ENCODE results near the gene NOTUM. TPM values are rescaled to one million over a fixed set of nuclear protein-coding genes. Genes with fewer than 3 reads are reported as not detected.
"Not testable (repeated sequence)": the region's sequence is repeated elsewhere in the genome, so short reads cannot be mapped to it uniquely, and the experiment has no call there.

The NOTUM gene
- polyA plus RNA-seq, 3 donors: not detected

GRCh38 chr17:81920612-81921536 is 40.1 kb downstream of the NOTUM start:
- Mint-ChIP-seq H3K27me3 (ENCODE audit: low read depth in 3 of 3) (no peaks in the 10 kb centered on the region), H3K9me3 (peaks cover 0 to 10% (median 4%) of the 10 kb centered on the region in 7 donors), H3K4me1 (peaks cover 86% of the 10 kb centered on the region), H3K36me3 (peaks cover 25 to 43% of the 10 kb centered on the region in 2 donors), H3K27ac (peak overlapping the region; percentile 78 to 94 (median 92)), H3K4me3 (peak overlapping the region; percentile 71 to 78)
- TF ChIP-seq CTCF (IDR thresholded peaks at IDR 0.05): no peak
- Histone ChIP-seq H3K79me2 (ENCODE audit: insufficient read depth, low read length) (peaks cover 99% of the 10 kb centered on the region), H3K36me3 (replicated peaks in 1 of 2; ENCODE audit: control insufficient read depth in 1 of 2, insufficient read depth in 2 of 2, low read length in 2 of 2) (peaks cover 17 to 24% of the 10 kb centered on the region in 2 donors), H3K4me1 (ENCODE audit: control insufficient read depth in 1 of 2, insufficient read depth in 2 of 2, low read length in 2 of 2) (peaks cover 93 to 96% of the 10 kb centered on the region in 2 donors), H3K27me3 (ENCODE audit: control insufficient read depth in 2 of 2, insufficient read depth in 2 of 2, low read length in 2 of 2) (no peaks in the 10 kb centered on the region), H4K20me1 (ENCODE audit: insufficient read depth, low read length) (peaks cover 92% of the 10 kb centered on the region), H3K4me3 (replicated peaks in 1 of 3; ENCODE audit: low read depth in 2 of 3, low read length in 3 of 3) (peak overlapping the region in 2 of 3 experiments; percentile 23 to 81), H3K27ac (ENCODE audit: low read depth in 1 of 2, low read length in 2 of 2) (peak overlapping the region; percentile 73 to 77), H2AFZ (ENCODE audit: insufficient read depth, low read depth, low read length, poor library complexity, severe bottlenecking) (no peak overlapping the region), H3K9ac (ENCODE audit: insufficient read depth, low read length, poor library complexity, severe bottlenecking) (peak overlapping the region; percentile 11), H3K9me3 (replicated peaks in 1 of 2; ENCODE audit: control insufficient read depth in 1 of 2, insufficient read depth in 1 of 2, low read length in 2 of 2) (peaks cover 0 to 2% of the 10 kb centered on the region in 2 donors), H3K4me2 (replicated peaks; ENCODE audit: extremely low read depth, low read length, poor library complexity, severe bottlenecking) (peak overlapping the region; percentile 90)
- 75% methylated on average over 19 of the region's 33 CpGs for WGBS (ENCODE audit: insufficient coverage)
- peak; percentile 71 to 83 (median 76) for DNase-seq
- intact Hi-C loops (cut with micrococcal nuclease): no loop called here

DNA sequence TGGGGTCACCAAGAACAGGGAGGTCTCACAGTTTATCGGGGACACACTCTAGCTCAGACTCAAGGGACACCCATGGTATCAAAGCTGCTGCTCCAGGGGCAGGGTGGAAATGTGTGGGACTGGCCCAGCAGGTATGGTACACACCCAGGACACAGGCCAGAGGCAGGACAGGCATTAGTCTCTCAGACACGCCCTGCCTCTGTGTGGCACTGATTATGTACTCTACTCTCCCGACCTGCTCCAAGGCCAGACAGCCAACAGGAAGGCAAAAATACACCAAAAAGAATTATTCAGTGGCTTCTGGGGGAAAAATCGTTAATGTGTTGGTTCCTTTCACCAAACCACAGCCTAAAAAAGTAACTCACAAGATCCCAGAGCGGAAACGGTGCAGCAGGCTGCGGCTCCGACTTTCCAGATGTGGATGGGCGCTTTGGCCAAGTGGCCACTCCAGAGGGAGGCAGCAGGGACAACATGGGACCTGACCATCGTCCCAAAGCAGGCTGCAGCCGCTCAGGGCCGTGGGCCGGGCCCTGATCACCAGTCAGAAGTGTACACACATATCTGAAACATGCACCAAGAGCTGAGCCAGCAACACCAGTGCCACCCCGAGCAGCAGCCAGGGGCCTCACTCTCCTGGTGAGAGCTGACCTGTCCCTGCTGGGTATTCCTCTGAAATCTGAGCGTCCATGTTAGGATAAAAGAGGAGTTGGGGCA is 42.0 kb downstream of the NOTUM start:
- no peaks in the 10 kb centered on the region for H3K27me3 Mint-ChIP-seq (ENCODE audit: low read depth in 3 of 3)
- no peak overlapping the region for H3K9ac ChIP-seq (ENCODE audit: insufficient read depth, low read length, poor library complexity, severe bottlenecking)
- no peak for DNase-seq
- H3K36me3 ChIP-seq (replicated peaks in 1 of 2; ENCODE audit: control insufficient read depth in 1 of 2, insufficient read depth in 2 of 2, low read length in 2 of 2): peaks cover 34 to 43% of the 10 kb centered on the region in 2 donors
- peaks cover 96% of the 10 kb centered on the region for H4K20me1 ChIP-seq (ENCODE audit: insufficient read depth, low read length)
- no peak overlapping the region for H3K4me2 ChIP-seq (replicated peaks; ENCODE audit: extremely low read depth, low read length, poor library complexity, severe bottlenecking)
- H3K27me3 ChIP-seq (ENCODE audit: control insufficient read depth in 2 of 2, insufficient read depth in 2 of 2, low read length in 2 of 2): no peaks in the 10 kb centered on the region
- WGBS (ENCODE audit: insufficient coverage): 31% methylated on average over 10 of the region's 15 CpGs
- no peak overlapping the region for H2AFZ ChIP-seq (ENCODE audit: insufficient read depth, low read depth, low read length, poor library complexity, severe bottlenecking)
- H3K4me1 Mint-ChIP-seq: peaks cover 71% of the 10 kb centered on the region
- peaks cover 0 to 2% of the 10 kb centered on the region in 2 donors for H3K9me3 ChIP-seq (replicated peaks in 1 of 2; ENCODE audit: control insufficient read depth in 1 of 2, insufficient read depth in 1 of 2, low read length in 2 of 2)
- H3K4me3 Mint-ChIP-seq: peak overlapping the region in 1 of 2 donors; percentile 82
- H3K9me3 Mint-ChIP-seq: peaks cover 0 to 10% (median 4%) of the 10 kb centered on the region in 7 donors
- peak overlapping the region; percentile 73 to 91 (median 86) for H3K27ac Mint-ChIP-seq
- H3K4me1 ChIP-seq (ENCODE audit: control insufficient read depth in 1 of 2, insufficient read depth in 2 of 2, low read length in 2 of 2): peaks cover 78 to 84% of the 10 kb centered on the region in 2 donors
- H3K27ac ChIP-seq (ENCODE audit: low read depth in 1 of 2, low read length in 2 of 2): peak overlapping the region; percentile 62 to 73
- peaks cover 43 to 62% of the 10 kb centered on the region in 2 donors for H3K36me3 Mint-ChIP-seq
- TF ChIP-seq CTCF (IDR thresholded peaks at IDR 0.05): no peak
- H3K4me3 ChIP-seq (replicated peaks in 1 of 3; ENCODE audit: low read depth in 2 of 3, low read length in 3 of 3): no peak overlapping the region
- intact Hi-C loops (cut with micrococcal nuclease): loop anchor here in 1 of 2 donors (10.0 kb wide), 1 partner anchor 54 kb away; the partner anchor contains the start of gene P4HB
- H3K79me2 ChIP-seq (ENCODE audit: insufficient read depth, low read length): peaks cover 99% of the 10 kb centered on the region

DNA sequence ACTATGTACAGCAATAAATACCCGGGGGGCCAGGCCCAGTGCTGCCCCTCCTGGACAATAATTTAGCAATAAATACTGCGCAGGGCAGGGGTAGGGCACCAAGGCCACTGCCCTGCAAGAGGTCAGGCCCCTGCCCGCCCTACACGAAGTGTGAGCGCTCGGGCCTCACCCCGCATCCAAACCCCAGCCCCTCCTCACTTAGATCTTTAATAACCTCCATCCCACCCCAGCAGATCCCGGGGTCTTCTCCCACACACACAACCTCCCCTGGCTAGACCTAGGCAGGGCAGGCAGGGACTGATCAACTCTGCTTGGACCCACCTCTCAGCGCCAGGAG is 42.7 kb downstream of the NOTUM start:
- peaks cover 68% of the 10 kb centered on the region for H3K4me1 Mint-ChIP-seq
- Histone ChIP-seq H4K20me1 (ENCODE audit: insufficient read depth, low read length) (peaks cover 96% of the 10 kb centered on the region), H3K4me1 (ENCODE audit: control insufficient read depth in 1 of 2, insufficient read depth in 2 of 2, low read length in 2 of 2) (peaks cover 71 to 77% of the 10 kb centered on the region in 2 donors), H3K79me2 (ENCODE audit: insufficient read depth, low read length) (peaks cover 94% of the 10 kb centered on the region), H3K27ac (ENCODE audit: low read depth in 1 of 2, low read length in 2 of 2) (peak overlapping the region; percentile 46 to 62), H3K4me3 (replicated peaks in 1 of 3; ENCODE audit: low read depth in 2 of 3, low read length in 3 of 3) (peak overlapping the region in 1 of 3 experiments; percentile 93), H3K36me3 (replicated peaks in 1 of 2; ENCODE audit: control insufficient read depth in 1 of 2, insufficient read depth in 2 of 2, low read length in 2 of 2) (peaks cover 41 to 49% of the 10 kb centered on the region in 2 donors), H3K4me2 (replicated peaks; ENCODE audit: extremely low read depth, low read length, poor library complexity, severe bottlenecking) (peak overlapping the region; percentile 96)
- WGBS (ENCODE audit: insufficient coverage): 35% methylated on average over 7 of the region's 9 CpGs
- H3K9me3 ChIP-seq (replicated peaks in 1 of 2; ENCODE audit: control insufficient read depth in 1 of 2, insufficient read depth in 1 of 2, low read length in 2 of 2); H3K9ac ChIP-seq (ENCODE audit: insufficient read depth, low read length, poor library complexity, severe bottlenecking); H3K9me3 Mint-ChIP-seq; H2AFZ ChIP-seq (ENCODE audit: insufficient read depth, low read depth, low read length, poor library complexity, severe bottlenecking); H3K27me3 ChIP-seq (ENCODE audit: control insufficient read depth in 2 of 2, insufficient read depth in 2 of 2, low read length in 2 of 2); DNase-seq; H3K27me3 Mint-ChIP-seq (ENCODE audit: low read depth in 3 of 3): not testable (repeated sequence)
- H3K27ac Mint-ChIP-seq: peak overlapping the region; percentile 73 to 91 (median 86)
- peak overlapping the region; percentile 82 to 91 for H3K4me3 Mint-ChIP-seq
- intact Hi-C loops (cut with micrococcal nuclease): loop anchor here in 1 of 2 donors (10.0 kb wide), 1 partner anchor 54 kb away; the partner anchor contains the start of gene P4HB
- peaks cover 49 to 69% of the 10 kb centered on the region in 2 donors for H3K36me3 Mint-ChIP-seq

Data from CD14-positive monocyte (primary cell).